Stimulated activated CD4-positive, alpha-beta T cell treated with anti-CD3 and anti-CD28 coated beads, Interleukin-15, amount 100 ng/mL, for 1 hour (primary cell): ENCODE measurements around the gene ZC3H12D.
"Not testable (repeated sequence)": the region's sequence is repeated elsewhere in the genome, so short reads cannot be mapped to it uniquely, and the experiment has no call there.

Experiments
- DNase-seq, 2 donors: peaks; one replicate each; pipeline ENCODE4 v3.0.0-alpha.2; 2020; ENCODE audit warnings: low read depth in 1 of 2, low spot score in 1 of 2

Gene ZC3H12D

GRCh38 chr6:149444360-149445094, 40.3 kb downstream of the ZC3H12D start:
- DNase-seq = not testable (repeated sequence)

- DNase-seq = no peak
Observed at GRCh38 chr6:149443411-149444181, 41.2 kb downstream of the ZC3H12D start.

GRCh38 chr6:149441740-149442139, 43.1 kb downstream of the ZC3H12D start:
- DNase-seq = no peak

GRCh38 chr6:149440735-149441671, 43.8 kb downstream of the ZC3H12D start:
- DNase-seq = no peak

GRCh38 chr6:149439626-149440025, 45.2 kb downstream of the ZC3H12D start:
- no peak for DNase-seq

GRCh38 chr6:149438855-149439254, 46.0 kb downstream of the ZC3H12D start:
- DNase-seq = no peak

GRCh38 chr6:149437212-149437611, 47.6 kb downstream of the ZC3H12D start:
- DNase-seq = no peak

GRCh38 chr6:149436647-149437046, 48.2 kb downstream of the ZC3H12D start:
- DNase-seq = no peak

- no peak for DNase-seq
Observed at GRCh38 chr6:149435919-149436586, 48.8 kb downstream of the ZC3H12D start.

GRCh38 chr6:149433881-149434280, 50.9 kb downstream of the ZC3H12D start:
- no peak for DNase-seq

- DNase-seq = no peak
Observed at GRCh38 chr6:149433405-149433804, 51.4 kb downstream of the ZC3H12D start.

- peak; percentile 76 to 84 for DNase-seq
Observed at GRCh38 chr6:149431905-149432775, 52.7 kb downstream of the ZC3H12D start.

GRCh38 chr6:149429427-149430360, 55.1 kb downstream of the ZC3H12D start:
- DNase-seq = no peak

GRCh38 chr6:149428606-149429005, 56.2 kb downstream of the ZC3H12D start:
- no peak for DNase-seq

GRCh38 chr6:149425754-149426153, 59.1 kb downstream of the ZC3H12D start:
- DNase-seq = no peak

- no peak for DNase-seq
Observed at GRCh38 chr6:149425224-149425623, 59.6 kb downstream of the ZC3H12D start.

GRCh38 chr6:149423964-149424440, 60.8 kb downstream of the ZC3H12D start:
- no peak for DNase-seq

- DNase-seq = no peak
Observed at GRCh38 chr6:149422581-149422980, 62.2 kb downstream of the ZC3H12D start.

- DNase-seq = no peak
Observed at GRCh38 chr6:149421132-149421531, 63.7 kb downstream of the ZC3H12D start.
